Loucy (cell line): ENCODE measurements around the gene BRIP1.

Source experiments
- H2AFZ ChIP-seq: fragments of 200-600 bp; sonication (generic); 2 replicates; pipeline ENCODE4 v1.6.0; 2016; ENCODE audit warnings: antibody characterized with exemption, mild to moderate bottlenecking, low read length, moderate library complexity
- H3F3A ChIP-seq: fragments of 200-600 bp; 2 replicates; pipeline ENCODE4 v1.6.0; 2016; ENCODE audit warnings: antibody characterized with exemption, low read depth, mild to moderate bottlenecking
- H3K27me3 ChIP-seq: fragments of 200-600 bp; sonication (generic); 2 replicates; pipeline ENCODE4 v1.6.1; 2014; ENCODE audit warnings: low read length, mild to moderate bottlenecking; ENCODE audit not compliant: insufficient read depth, poor library complexity, severe bottlenecking
- H3K36me3 ChIP-seq: fragments of 200-600 bp; sonication (generic); 2 replicates; pipeline ENCODE4 v1.6.1; 2016; ENCODE audit warnings: low read length; ENCODE audit not compliant: insufficient read depth
- H3K4me1 ChIP-seq: fragments of 200-600 bp; sonication (generic); 2 replicates; pipeline ENCODE4 v1.5.1; 2014; ENCODE audit warnings: low read length, mild to moderate bottlenecking; ENCODE audit not compliant: insufficient read depth, poor library complexity, severe bottlenecking
- H3K4me2 ChIP-seq: fragments of 200-600 bp; sonication (generic); 2 replicates; pipeline ENCODE4 v1.6.0; 2014; ENCODE audit warnings: antibody characterized with exemption, low read length, low read depth, mild to moderate bottlenecking; ENCODE audit not compliant: poor library complexity, severe bottlenecking
- H3K4me3 ChIP-seq: fragments of 200-600 bp; sonication (generic); 2 replicates; pipeline ENCODE4 v1.5.1; 2014; ENCODE audit warnings: low read length, mild to moderate bottlenecking, mixed read lengths; ENCODE audit not compliant: poor library complexity, severe bottlenecking
- H3K79me2 ChIP-seq: fragments of 200-600 bp; sonication (generic); 2 replicates; pipeline ENCODE4 v1.6.1; 2014; ENCODE audit warnings: low read length; ENCODE audit not compliant: insufficient read depth
- H3K9ac ChIP-seq: fragments of 200-600 bp; sonication (generic); 2 replicates; pipeline ENCODE4 v1.6.0; 2014; ENCODE audit warnings: mild to moderate bottlenecking, low read depth, low read length, moderate library complexity; ENCODE audit not compliant: poor library complexity, severe bottlenecking
- H3K9me2 ChIP-seq: fragments of 200-600 bp; sonication (generic); replicated peaks from 2 replicates; pipeline ENCODE4 v1.6.1; 2016; ENCODE audit warnings: low read depth, low read length, mixed read lengths
- H3K9me3 ChIP-seq: fragments of 200-600 bp; sonication (generic); 2 replicates; pipeline ENCODE4 v1.6.1; 2014; ENCODE audit warnings: mild to moderate bottlenecking, antibody characterized with exemption, low read length, low read depth; ENCODE audit not compliant: insufficient read depth
- H4K20me1 ChIP-seq: fragments of 200-600 bp; sonication (generic); 2 replicates; pipeline ENCODE4 v1.6.0; 2014; ENCODE audit warnings: antibody characterized with exemption, low read length, mild to moderate bottlenecking; ENCODE audit not compliant: insufficient read depth, poor library complexity, severe bottlenecking
- EZH2phosphoT487 ChIP-seq: fragments of 200-600 bp; IDR thresholded peaks from 2 replicates; pipeline ENCODE4 v1.6.1; 2018; ENCODE audit warnings: antibody characterized with exemption, mild to moderate bottlenecking, moderate library complexity, borderline replicate concordance
- TF ChIP-seq, protein P1 (sequence below): fragments of 200-600 bp; sonication (generic); conservative IDR thresholded peaks from 2 replicates; pipeline ENCODE4 v1.5.1; 2014; ENCODE audit warnings: mild to moderate bottlenecking, antibody characterized with exemption, low read length

The BRIP1 gene

DNA sequence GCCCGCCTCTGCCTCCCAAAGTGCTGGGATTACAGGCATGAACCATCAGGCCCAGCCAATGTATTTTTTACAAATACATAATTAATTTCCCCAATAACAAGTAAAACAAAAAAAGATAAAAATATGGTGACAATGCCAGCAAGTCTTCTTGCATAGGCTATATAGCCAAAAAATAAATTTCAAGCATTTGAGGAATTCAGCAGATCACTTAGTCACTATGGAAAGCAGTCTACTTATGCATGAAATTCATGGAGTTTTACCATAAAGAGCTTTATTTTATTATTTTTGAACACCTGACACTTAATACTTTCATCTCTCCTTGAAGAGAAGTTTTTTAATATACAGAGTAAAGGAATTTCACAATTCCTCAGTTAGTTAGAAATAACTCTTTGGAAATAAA lies 56.4 kb downstream of the BRIP1 start:
- no peaks in the 10 kb centered on the region for H3K9me3 ChIP-seq
- H3K4me2 ChIP-seq = no peak overlapping the region
- no peaks in the 10 kb centered on the region for H3K79me2 ChIP-seq
- no peak overlapping the region for H2AFZ ChIP-seq
- peaks cover 12% of the 10 kb centered on the region for H3K4me1 ChIP-seq
- no peak for TF ChIP-seq EZH2phosphoT487
- TF ChIP-seq, protein P1, sequence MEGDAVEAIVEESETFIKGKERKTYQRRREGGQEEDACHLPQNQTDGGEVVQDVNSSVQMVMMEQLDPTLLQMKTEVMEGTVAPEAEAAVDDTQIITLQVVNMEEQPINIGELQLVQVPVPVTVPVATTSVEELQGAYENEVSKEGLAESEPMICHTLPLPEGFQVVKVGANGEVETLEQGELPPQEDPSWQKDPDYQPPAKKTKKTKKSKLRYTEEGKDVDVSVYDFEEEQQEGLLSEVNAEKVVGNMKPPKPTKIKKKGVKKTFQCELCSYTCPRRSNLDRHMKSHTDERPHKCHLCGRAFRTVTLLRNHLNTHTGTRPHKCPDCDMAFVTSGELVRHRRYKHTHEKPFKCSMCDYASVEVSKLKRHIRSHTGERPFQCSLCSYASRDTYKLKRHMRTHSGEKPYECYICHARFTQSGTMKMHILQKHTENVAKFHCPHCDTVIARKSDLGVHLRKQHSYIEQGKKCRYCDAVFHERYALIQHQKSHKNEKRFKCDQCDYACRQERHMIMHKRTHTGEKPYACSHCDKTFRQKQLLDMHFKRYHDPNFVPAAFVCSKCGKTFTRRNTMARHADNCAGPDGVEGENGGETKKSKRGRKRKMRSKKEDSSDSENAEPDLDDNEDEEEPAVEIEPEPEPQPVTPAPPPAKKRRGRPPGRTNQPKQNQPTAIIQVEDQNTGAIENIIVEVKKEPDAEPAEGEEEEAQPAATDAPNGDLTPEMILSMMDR = no peak
- H3F3A ChIP-seq = no peaks in the 10 kb centered on the region; the same call in 1 of the 2 replicates
- no peaks in the 10 kb centered on the region for H3K27me3 ChIP-seq
- no peak overlapping the region for H3K9ac ChIP-seq
- no peaks in the 10 kb centered on the region for H4K20me1 ChIP-seq
- no peaks in the 10 kb centered on the region for H3K9me2 ChIP-seq
- no peak overlapping the region for H3K4me3 ChIP-seq
- peaks cover 8% of the 10 kb centered on the region; the same call in 1 of the 2 replicates for H3K36me3 ChIP-seq

DNA sequence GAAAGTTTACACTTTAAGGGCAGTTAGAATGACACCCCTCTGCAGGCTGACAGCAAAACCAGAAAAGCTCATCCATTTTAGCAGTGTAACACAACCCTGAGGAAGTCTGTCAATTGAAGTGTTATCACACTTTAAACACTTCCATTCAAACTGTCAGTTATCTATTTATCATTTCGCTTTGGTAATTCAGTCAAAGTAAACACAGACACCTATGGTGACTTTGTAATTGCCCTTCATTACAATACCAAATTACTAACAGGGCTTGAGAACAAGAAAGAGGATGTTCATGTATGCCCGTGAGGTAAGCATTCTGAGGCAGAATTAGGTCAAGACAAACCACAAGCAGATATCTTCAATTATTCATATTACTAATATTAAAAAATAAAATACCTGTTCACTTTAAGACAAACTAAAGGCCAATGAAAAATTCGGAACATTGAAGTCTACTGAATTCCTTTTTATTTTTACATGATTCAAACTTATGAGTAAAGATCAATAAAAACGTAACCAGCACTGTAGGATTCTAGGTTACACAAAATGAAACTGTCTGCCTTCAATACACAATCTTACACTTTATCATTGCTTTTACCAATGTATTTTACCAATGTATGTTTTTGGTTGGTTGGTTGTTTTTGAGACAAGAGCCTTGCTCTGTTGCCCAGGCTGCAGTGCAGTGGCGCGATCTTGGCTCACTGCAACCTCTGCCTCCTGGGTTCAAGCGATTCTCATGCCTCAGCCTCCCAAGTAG lies 57.1 kb downstream of the BRIP1 start:
- Histone ChIP-seq H3F3A (no peaks in the 10 kb centered on the region; the same call in 1 of the 2 replicates), H3K9me2 (no peaks in the 10 kb centered on the region), H3K27me3 (no peaks in the 10 kb centered on the region), H2AFZ (no peak overlapping the region), H3K9ac (no peak overlapping the region), H3K9me3 (no peaks in the 10 kb centered on the region), H4K20me1 (no peaks in the 10 kb centered on the region), H3K36me3 (peaks cover 11% of the 10 kb centered on the region; the same call in 1 of the 2 replicates), H3K4me1 (peaks cover 12% of the 10 kb centered on the region), H3K4me2 (no peak overlapping the region), H3K4me3 (no peak overlapping the region), H3K79me2 (no peaks in the 10 kb centered on the region)
- TF ChIP-seq, protein P1 = no peak
- no peak for TF ChIP-seq EZH2phosphoT487

DNA sequence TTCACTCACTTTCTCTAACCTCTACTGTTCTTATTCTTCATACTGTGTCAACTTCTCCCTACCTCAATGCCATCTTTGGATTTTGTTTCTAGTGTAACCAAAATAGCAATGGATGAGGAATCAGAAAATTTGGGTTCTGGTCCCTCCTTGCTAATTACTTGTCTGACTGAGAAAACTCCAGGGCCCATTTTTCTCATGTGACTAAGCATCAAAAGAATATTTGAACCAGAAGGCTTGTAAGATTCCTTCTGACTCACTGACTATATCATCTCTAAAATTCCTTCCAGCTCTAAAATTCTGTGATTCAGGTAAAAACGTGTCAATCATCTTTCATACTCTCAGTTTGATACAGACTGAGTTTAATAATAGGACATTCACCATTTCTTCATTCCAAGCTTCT lies 57.9 kb downstream of the BRIP1 start:
- TF ChIP-seq EZH2phosphoT487 = no peak
- TF ChIP-seq, protein P1 = no peak
- H3K9me2 ChIP-seq = no peaks in the 10 kb centered on the region
- H3K4me2 ChIP-seq = no peak overlapping the region
- no peaks in the 10 kb centered on the region; the same call in 1 of the 2 replicates for H3F3A ChIP-seq
- no peaks in the 10 kb centered on the region for H3K9me3 ChIP-seq
- peaks cover 10% of the 10 kb centered on the region for H3K4me1 ChIP-seq
- H3K79me2 ChIP-seq = no peaks in the 10 kb centered on the region
- H3K27me3 ChIP-seq = no peaks in the 10 kb centered on the region
- no peak overlapping the region for H3K4me3 ChIP-seq
- H2AFZ ChIP-seq = no peak overlapping the region
- no peak overlapping the region for H3K9ac ChIP-seq
- no peaks in the 10 kb centered on the region for H4K20me1 ChIP-seq
- peaks cover 11% of the 10 kb centered on the region; the same call in 1 of the 2 replicates for H3K36me3 ChIP-seq
